GM12892 (cell line): ENCODE data around the gene CYP1A2.
"Not testable (repeated sequence)": the region's sequence is repeated elsewhere in the genome, so short reads cannot be mapped to it uniquely, and the experiment has no call there.

Experiments
- DNase-seq: peaks from one replicate; pipeline ENCODE4 v3.0.0; 2011; ENCODE audit not compliant: insufficient read length
- FAIRE-seq: peaks from 2 replicates; lab custom pipeline; 2011; peaks lifted over from hg19 to GRCh38; lab: Jason Lieb, UNC
- POLR2A ChIP-seq: IDR thresholded peaks from 2 replicates; pipeline ENCODE4 v1.6.1; 2011; ENCODE audit warnings: low read depth, low read length, control low read depth
- POLR2AphosphoS5 ChIP-seq: IDR thresholded peaks from 2 replicates; pipeline ENCODE4 v1.6.1; 2011; ENCODE audit warnings: low read depth, low read length, control low read depth
- TAF1 ChIP-seq: IDR thresholded peaks from 2 replicates; pipeline ENCODE4 v1.6.1; 2011; ENCODE audit warnings: low read depth, mild to moderate bottlenecking, control low read depth, low read length, borderline replicate concordance

Gene CYP1A2

GRCh38 chr15:74725845-74726773 lies 22.5 kb upstream of the CYP1A2 start:
- peak; percentile 72 for FAIRE-seq
- peak; percentile 65 for DNase-seq
- TF ChIP-seq TAF1 (no peak), POLR2A (no peak), POLR2AphosphoS5 (no peak)

GRCh38 chr15:74726774-74727164 lies 21.9 kb upstream of the CYP1A2 start:
- TF ChIP-seq POLR2A, result no peak
- TF ChIP-seq POLR2AphosphoS5, result no peak
- no peak for TF ChIP-seq TAF1
- FAIRE-seq, result no peak
- DNase-seq, result no peak

- no peak for FAIRE-seq
- TF ChIP-seq POLR2A, result no peak
- no peak for TF ChIP-seq TAF1
- TF ChIP-seq POLR2AphosphoS5, result no peak
- DNase-seq, result no peak
Observed at GRCh38 chr15:74727727-74728126, 20.9 kb upstream of the CYP1A2 start.

- FAIRE-seq, DNase-seq: not testable (repeated sequence)
Observed at GRCh38 chr15:74728699-74729098, 19.9 kb upstream of the CYP1A2 start.

GRCh38 chr15:74729372-74729771 lies 19.3 kb upstream of the CYP1A2 start:
- FAIRE-seq, result not testable (repeated sequence)

GRCh38 chr15:74730619-74731316 lies 17.9 kb upstream of the CYP1A2 start:
- FAIRE-seq (no peak), DNase-seq (no peak)
- TF ChIP-seq POLR2A (no peak), POLR2AphosphoS5 (no peak), TAF1 (no peak)

More at GRCh38 chr15:74729372-74729771, 19.3 kb upstream of the CYP1A2 start:
- DNase-seq, result not testable (repeated sequence)

GRCh38 chr15:74732846-74733245 lies 15.8 kb upstream of the CYP1A2 start:
- no peak for DNase-seq
- no peak for FAIRE-seq
- TF ChIP-seq POLR2AphosphoS5 (no peak), POLR2A (no peak), TAF1 (no peak)

GRCh38 chr15:74733269-74733668 lies 15.4 kb upstream of the CYP1A2 start:
- FAIRE-seq (no peak), DNase-seq (no peak)
- TF ChIP-seq POLR2AphosphoS5 (no peak), TAF1 (no peak), POLR2A (no peak)

- DNase-seq (no peak), FAIRE-seq (no peak)
- TF ChIP-seq TAF1 (no peak), POLR2AphosphoS5 (no peak)
Observed at GRCh38 chr15:74735305-74735704, 13.3 kb upstream of the CYP1A2 start.

- not testable (repeated sequence) for DNase-seq, FAIRE-seq
Observed at GRCh38 chr15:74738239-74738638, 10.4 kb upstream of the CYP1A2 start.

GRCh38 chr15:74742422-74742821 lies 6.2 kb upstream of the CYP1A2 start:
- TF ChIP-seq TAF1, result no peak
- no peak for TF ChIP-seq POLR2AphosphoS5
- TF ChIP-seq POLR2A, result no peak
- DNase-seq, result no peak
- no peak for FAIRE-seq

- DNase-seq (no peak), FAIRE-seq (no peak)
- TF ChIP-seq POLR2A, result no peak
- TF ChIP-seq TAF1, result no peak
- TF ChIP-seq POLR2AphosphoS5, result no peak
Observed at GRCh38 chr15:74746389-74746788, 2.3 kb upstream of the CYP1A2 start.

- DNase-seq (no peak), FAIRE-seq (no peak)
- TF ChIP-seq TAF1 (no peak), POLR2A (no peak)
Observed at GRCh38 chr15:74749832-74750231, 1.2 kb downstream of the CYP1A2 start.
